Neuronal stem cell (in vitro differentiated cells): ENCODE data around the gene OR2L5. TPM values are rescaled to one million over a fixed set of nuclear protein-coding genes. Genes with fewer than 3 reads are reported as not detected.

Experiments
- DNase-seq: peaks from one replicate; pipeline ENCODE4 v3.0.0-alpha.2; 2013; ENCODE audit warnings: low spot score
- H2AFZ ChIP-seq: one replicate; pipeline ENCODE4 v1.6.1; 2013; ENCODE audit warnings: mild to moderate bottlenecking, low read length, inconsistent platforms
- H2AK5ac ChIP-seq: 2 replicates; pipeline ENCODE4 v1.6.1; 2013; ENCODE audit warnings: low read depth, mild to moderate bottlenecking, inconsistent platforms, low read length, moderate library complexity, mixed read lengths
- H2BK120ac ChIP-seq: 2 replicates; pipeline ENCODE4 v1.6.1; 2013; ENCODE audit warnings: low read depth, mild to moderate bottlenecking, inconsistent platforms, low read length, moderate library complexity, mixed read lengths
- H2BK12ac ChIP-seq: one replicate; pipeline ENCODE4 v1.6.1; 2013; ENCODE audit warnings: low read length, inconsistent platforms
- H2BK15ac ChIP-seq: 2 replicates; pipeline ENCODE4 v1.6.1; 2013; ENCODE audit warnings: mild to moderate bottlenecking, low read length, inconsistent platforms, mixed read lengths
- H2BK5ac ChIP-seq: one replicate; pipeline ENCODE4 v1.6.1; 2013; ENCODE audit warnings: inconsistent platforms, mild to moderate bottlenecking, low read length, moderate library complexity
- H3K14ac ChIP-seq: one replicate; pipeline ENCODE4 v1.6.1; 2013; ENCODE audit warnings: low read length, inconsistent platforms
- H3K18ac ChIP-seq: 2 replicates; pipeline ENCODE4 v1.6.1; 2013; ENCODE audit warnings: low read length, inconsistent platforms
- H3K23ac ChIP-seq: 2 replicates; pipeline ENCODE4 v1.6.1; 2013; ENCODE audit warnings: low read depth, mild to moderate bottlenecking, mixed read lengths, low read length, inconsistent platforms; ENCODE audit not compliant: poor library complexity
- H3K27ac ChIP-seq: replicated peaks from 3 replicates; pipeline ENCODE4 v1.5.1; 2013; ENCODE audit warnings: low read length, inconsistent platforms
- H3K27me3 ChIP-seq, 3 experiments: 2 replicates each; pipeline ENCODE4 v1.6.1; 2013; ENCODE audit warnings: low read length in 3 of 3, mild to moderate bottlenecking in 2 of 3, inconsistent platforms in 1 of 3, low read depth in 1 of 3, mixed read lengths in 1 of 3, moderate library complexity in 1 of 3; ENCODE audit not compliant: control insufficient read depth in 3 of 3, insufficient read depth in 3 of 3
- H3K36me3 ChIP-seq, 2 donors: replicated peaks in 1 of 2; 2 replicates each; pipeline ENCODE4 v1.6.1; 2013; ENCODE audit warnings: low read length in 2 of 2; ENCODE audit not compliant: control insufficient read depth in 2 of 2, insufficient read depth in 2 of 2
- H3K4ac ChIP-seq: 2 replicates; pipeline ENCODE4 v1.6.1; 2013; ENCODE audit warnings: inconsistent platforms, mild to moderate bottlenecking, low read length, moderate library complexity
- H3K4me1 ChIP-seq, 2 donors: 1 replicate in 1 of 2; 2 replicates in 1 of 2; pipeline ENCODE4 v1.6.1; 2013; ENCODE audit warnings: low read length in 2 of 2, low read depth in 1 of 2; ENCODE audit not compliant: control insufficient read depth in 2 of 2, insufficient read depth in 1 of 2
- H3K4me2 ChIP-seq: one replicate; pipeline ENCODE4 v1.6.1; 2013; ENCODE audit warnings: mild to moderate bottlenecking, low read length, inconsistent platforms; ENCODE audit not compliant: insufficient read depth, poor library complexity, severe bottlenecking
- H3K4me3 ChIP-seq, 2 donors: 2 replicates each; pipeline ENCODE4 v1.5.1; 2013; ENCODE audit warnings: low read length in 2 of 2, mild to moderate bottlenecking in 2 of 2, inconsistent platforms in 1 of 2, moderate library complexity in 1 of 2
- H3K79me1 ChIP-seq: one replicate; pipeline ENCODE4 v1.6.1; 2013; ENCODE audit warnings: low read depth, mild to moderate bottlenecking, inconsistent platforms, low read length, moderate library complexity
- H3K9ac ChIP-seq: one replicate; pipeline ENCODE4 v1.6.1; 2013; ENCODE audit warnings: mild to moderate bottlenecking, low read depth, low read length, inconsistent platforms; ENCODE audit not compliant: poor library complexity
- H3K9me3 ChIP-seq, 2 donors: replicated peaks in 1 of 2; 2 replicates each; pipeline versions ENCODE3 to v1.6.1; 2013; ENCODE audit warnings: low read length in 2 of 2, mild to moderate bottlenecking in 2 of 2, inconsistent platforms in 1 of 2, low read depth in 1 of 2, mixed read lengths in 1 of 2, moderate library complexity in 1 of 2; ENCODE audit not compliant: control insufficient read depth in 2 of 2, insufficient read depth in 1 of 2
- H4K8ac ChIP-seq: one replicate; pipeline ENCODE4 v1.6.1; 2013; ENCODE audit warnings: low read depth, mild to moderate bottlenecking, inconsistent platforms, low read length, moderate library complexity
- H4K91ac ChIP-seq: one replicate; pipeline ENCODE4 v1.6.1; 2013; ENCODE audit warnings: low read length, low read depth, mild to moderate bottlenecking, inconsistent platforms; ENCODE audit not compliant: poor library complexity
- whole genome bisulfite sequencing, 2 donors: extraction: QIAGEN DNeasy Blood & Tissue Kit; methylation state at CpG; one replicate each; pipeline ENCODE4 v1.1.7; 2013; ENCODE audit warnings: missing lambda C conversion rate in 2 of 2, mixed read lengths in 1 of 2; ENCODE audit not compliant: insufficient read length in 2 of 2, insufficient replicate concordance in 1 of 2; ENCODE audit errors: extremely low coverage in 2 of 2; 5-methylcytosine and 5-hydroxymethylcytosine counted together
- small RNA-seq: library from polyadenylated mRNA; stranded (forward); fragments of <200 nt; extraction: miRNeasy Mini kit (QIAGEN cat#:217004); gene quantifications from one replicate; pipeline ENCODE3, GENCODE V24; 2013; ENCODE audit not compliant: insufficient read depth

OR2L5 gene

DNA sequence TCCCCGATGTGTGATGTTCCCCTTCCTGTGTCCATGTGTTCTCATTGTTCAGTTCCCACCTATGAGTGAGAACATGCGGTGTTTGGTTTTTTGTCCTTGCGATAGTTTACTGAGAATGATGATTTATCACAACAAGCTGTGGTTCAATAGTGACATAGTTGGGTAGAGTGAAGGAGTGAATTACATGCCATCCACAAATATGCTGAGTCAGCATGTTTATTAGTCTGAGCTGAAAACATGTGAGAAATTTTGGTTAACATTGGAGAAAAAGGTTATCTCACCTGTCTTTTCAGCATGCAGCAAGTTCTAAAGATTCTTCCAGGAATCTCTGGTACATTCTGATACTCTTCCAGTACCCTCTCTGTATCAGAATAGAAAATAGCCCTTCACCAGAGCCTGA, 52.1 kb downstream of the OR2L5 start:
- H3K9ac ChIP-seq: no peak overlapping the region
- H3K36me3 ChIP-seq: no peaks in the 10 kb centered on the region
- no peak overlapping the region for H3K27ac ChIP-seq
- no peak overlapping the region for H2BK12ac ChIP-seq
- no peaks in the 10 kb centered on the region for H3K79me1 ChIP-seq
- H2BK15ac ChIP-seq: no peak overlapping the region
- H3K4ac ChIP-seq: no peak overlapping the region
- H4K91ac ChIP-seq: no peak overlapping the region
- no peak overlapping the region for H3K18ac ChIP-seq
- no peak overlapping the region for H3K14ac ChIP-seq
- H3K4me1 ChIP-seq: no peaks in the 10 kb centered on the region
- no peak overlapping the region for H2AK5ac ChIP-seq
- H2BK5ac ChIP-seq: no peak overlapping the region
- no CpG with 5 or more reads among the region's 3 CpGs for WGBS, 2 donors
- no peak overlapping the region for H3K4me3 ChIP-seq
- no peak overlapping the region for H2AFZ ChIP-seq
- peaks cover 0 to 10% of the 10 kb centered on the region in 2 donors for H3K9me3 ChIP-seq
- no peaks in the 10 kb centered on the region for H3K27me3 ChIP-seq
- H3K4me2 ChIP-seq: no peak overlapping the region
- no peak overlapping the region for H3K23ac ChIP-seq
- no peak for DNase-seq
- no peak overlapping the region for H2BK120ac ChIP-seq
- no peak overlapping the region for H4K8ac ChIP-seq

Small RNAs within 50 kb of the gene (small RNA-seq; reads per million reads assigned to genes)
- gene RF00019: not detected
